GM12801 (cell line): ENCODE measurements around the gene LTC4S.

Experiments used
- TF ChIP-seq, protein P1 (sequence below): IDR thresholded peaks from one replicate; pipeline ENCODE4 v1.5.1; 2011; ENCODE audit warnings: control low read depth; ENCODE audit not compliant: insufficient read length; ENCODE audit errors: extremely low read depth

The LTC4S gene

GRCh38 chr5:179759581-179760551 is 33.9 kb upstream of the LTC4S start:
- TF ChIP-seq, protein P1, sequence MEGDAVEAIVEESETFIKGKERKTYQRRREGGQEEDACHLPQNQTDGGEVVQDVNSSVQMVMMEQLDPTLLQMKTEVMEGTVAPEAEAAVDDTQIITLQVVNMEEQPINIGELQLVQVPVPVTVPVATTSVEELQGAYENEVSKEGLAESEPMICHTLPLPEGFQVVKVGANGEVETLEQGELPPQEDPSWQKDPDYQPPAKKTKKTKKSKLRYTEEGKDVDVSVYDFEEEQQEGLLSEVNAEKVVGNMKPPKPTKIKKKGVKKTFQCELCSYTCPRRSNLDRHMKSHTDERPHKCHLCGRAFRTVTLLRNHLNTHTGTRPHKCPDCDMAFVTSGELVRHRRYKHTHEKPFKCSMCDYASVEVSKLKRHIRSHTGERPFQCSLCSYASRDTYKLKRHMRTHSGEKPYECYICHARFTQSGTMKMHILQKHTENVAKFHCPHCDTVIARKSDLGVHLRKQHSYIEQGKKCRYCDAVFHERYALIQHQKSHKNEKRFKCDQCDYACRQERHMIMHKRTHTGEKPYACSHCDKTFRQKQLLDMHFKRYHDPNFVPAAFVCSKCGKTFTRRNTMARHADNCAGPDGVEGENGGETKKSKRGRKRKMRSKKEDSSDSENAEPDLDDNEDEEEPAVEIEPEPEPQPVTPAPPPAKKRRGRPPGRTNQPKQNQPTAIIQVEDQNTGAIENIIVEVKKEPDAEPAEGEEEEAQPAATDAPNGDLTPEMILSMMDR: no peak

- TF ChIP-seq, protein P1: no peak
Measured at GRCh38 chr5:179762079-179762780, 31.6 kb upstream of the LTC4S start.

DNA sequence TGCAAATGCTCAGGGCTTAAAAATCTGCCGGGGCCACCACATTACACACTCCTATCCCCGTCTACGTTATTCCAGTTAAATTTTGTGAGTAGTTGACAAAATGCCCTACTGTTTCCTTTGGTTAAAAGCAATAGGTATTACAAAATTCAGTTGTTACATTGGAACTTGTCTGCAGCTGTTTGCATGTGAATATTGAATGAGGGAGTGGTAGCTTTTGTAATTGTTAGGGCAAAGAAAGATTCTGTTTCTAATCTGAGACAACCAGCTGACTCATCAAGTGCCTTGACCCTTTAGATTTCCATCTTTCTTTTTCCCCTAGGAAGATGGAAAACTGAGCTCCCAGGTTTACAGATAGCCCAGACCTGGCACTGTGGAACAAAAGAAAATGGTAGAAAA is 31.0 kb upstream of the LTC4S start:
- TF ChIP-seq, protein P1: no peak

- TF ChIP-seq, protein P1: peak; percentile 25
Measured at GRCh38 chr5:179763215-179763945, 30.4 kb upstream of the LTC4S start.

- TF ChIP-seq, protein P1: no peak
Measured at GRCh38 chr5:179764056-179764455, 29.7 kb upstream of the LTC4S start.

DNA sequence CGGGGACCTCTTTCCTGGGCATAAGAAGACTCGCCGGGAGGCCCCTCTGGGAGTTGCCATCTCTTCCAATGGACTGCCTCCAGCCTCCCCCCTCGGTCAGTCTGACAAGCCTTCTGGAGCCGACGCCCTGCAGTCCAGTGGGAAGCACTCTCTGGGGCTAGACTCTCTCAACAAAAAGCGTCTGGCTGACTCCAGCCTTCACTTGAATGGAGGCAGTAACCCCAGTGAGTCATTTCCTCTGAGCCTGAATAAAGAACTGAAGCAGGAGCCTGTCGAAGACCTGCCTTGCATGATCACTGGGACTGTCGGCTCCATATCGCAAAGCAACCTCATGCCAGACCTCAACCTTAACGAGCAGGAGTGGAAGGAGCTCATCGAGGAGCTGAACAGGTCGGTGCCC is 28.4 kb upstream of the LTC4S start:
- TF ChIP-seq, protein P1: no peak
